HepG2 (cell line): ENCODE measurements around the gene SCN4B. TPM values are rescaled to one million over a fixed set of nuclear protein-coding genes. Genes with fewer than 3 reads are reported as not detected.
"Not testable (repeated sequence)": the region's sequence is repeated elsewhere in the genome, so short reads cannot be mapped to it uniquely, and the experiment has no call there.

Experiments
- ATAC-seq: fragments of 200-7000 bp; cut with Tn5 transposase; 3 replicates; pipeline ENCODE4 v1.9.1; 2020; ENCODE audit warnings: mild to moderate bottlenecking, moderate library complexity
- BruUV-seq: library from RNA; stranded (reverse); fragments of 400-500 nt; replicated peaks from 2 replicates; lab custom pipeline; 2021; lab: Mats Ljungman, UMichigan
- CTCF ChIA-PET: fragments of 300-600 bp; formaldehyde crosslinking; extraction: SDS; loops from one replicate; lab custom pipeline; 2021; ENCODE audit warnings: low total read pairs, inconsistent platforms, low intra/inter-chr PET ratio; lab: Yijun Ruan, JAX
- POLR2A ChIA-PET: fragments of 350-600 bp; sonication (Branson Sonifier 250); formaldehyde crosslinking; loops from one replicate; lab custom pipeline; 2020; ENCODE audit warnings: antibody characterized with exemption, inconsistent platforms; lab: Yijun Ruan, JAX
- DNase-seq: peaks from one replicate; pipeline ENCODE4 v3.0.0-alpha.2; 2015; ENCODE audit warnings: low spot score
- FAIRE-seq: peaks from 3 replicates; lab custom pipeline; 2011; peaks lifted over from hg19 to GRCh38; lab: Jason Lieb, UNC
- H2AFZ ChIP-seq: one replicate; pipeline ENCODE4 v1.6.1; 2011; ENCODE audit warnings: low read length, inconsistent platforms
- H3K27ac ChIP-seq: fragments of 300-600 bp; 3 replicates; pipeline ENCODE4 v1.8.0; 2011; ENCODE audit warnings: mixed run types, mild to moderate bottlenecking, mixed read lengths, low read length, inconsistent platforms; ENCODE audit not compliant: insufficient read depth; ENCODE audit errors: extremely low read length
- H3K27me3 ChIP-seq, 2 experiments: fragments of 200-600 bp in 1 of 2; 2 replicates in 1 of 2; 3 replicates in 1 of 2; pipeline versions ENCODE4 v1.6.0 to v1.8.0; 2011; ENCODE audit warnings: low read length in 2 of 2, mild to moderate bottlenecking in 2 of 2, moderate library complexity in 2 of 2, inconsistent platforms in 1 of 2; ENCODE audit not compliant: insufficient read depth in 2 of 2, control insufficient read depth in 1 of 2
- H3K36me3 ChIP-seq, 2 experiments: fragments of 200-600 bp in 1 of 2; replicated peaks in 1 of 2; 2 replicates in 1 of 2; 3 replicates in 1 of 2; pipeline versions ENCODE4 v1.5.1 to v1.8.0; 2011; ENCODE audit warnings: low read length in 2 of 2, inconsistent platforms in 1 of 2; ENCODE audit not compliant: insufficient read depth in 2 of 2, control insufficient read depth in 1 of 2
- H3K4me1 ChIP-seq: 2 replicates; pipeline ENCODE4 v1.5.1; 2012; ENCODE audit warnings: low read length, inconsistent platforms; ENCODE audit not compliant: insufficient read depth
- H3K4me2 ChIP-seq: 2 replicates; pipeline ENCODE4 v1.6.0; 2011; ENCODE audit warnings: low read depth, low read length, inconsistent platforms
- H3K4me3 ChIP-seq, 3 experiments: fragments of 200-600 bp in 1 of 3; sonication (generic), shearing (Covaris generic) in 1 of 3; replicated peaks in 1 of 3; 2 replicates each; pipeline ENCODE4 v1.5.1; 2011 to 2016; ENCODE audit warnings: low read length in 3 of 3, inconsistent platforms in 2 of 3, low read depth in 2 of 3, mild to moderate bottlenecking in 2 of 3, control low read depth in 1 of 3, mixed read lengths in 1 of 3; ENCODE audit not compliant: insufficient read depth in 1 of 3
- H3K79me2 ChIP-seq: one replicate; pipeline ENCODE4 v1.6.1; 2011; ENCODE audit warnings: low read length, inconsistent platforms; ENCODE audit not compliant: insufficient read depth
- H3K9ac ChIP-seq: 2 replicates; pipeline ENCODE4 v1.6.0; 2011; ENCODE audit warnings: mild to moderate bottlenecking, low read depth, low read length, inconsistent platforms; ENCODE audit not compliant: insufficient read depth
- H3K9me3 ChIP-seq: 2 replicates; pipeline ENCODE4 v1.5.1; 2012; ENCODE audit warnings: mild to moderate bottlenecking, low read length
- H4K20me1 ChIP-seq: 2 replicates; pipeline ENCODE4 v1.6.0; 2011; ENCODE audit warnings: inconsistent platforms, mild to moderate bottlenecking, low read length, moderate library complexity; ENCODE audit not compliant: insufficient read depth
- ADNP ChIP-seq: sonication (generic); formaldehyde crosslinking; IDR thresholded peaks from 2 replicates; pipeline ENCODE4 v1.4.0; 2020; ENCODE audit warnings: missing genetic modification reagents
- HNF4A ChIP-seq: sonication (generic); formaldehyde crosslinking; IDR thresholded peaks from 2 replicates; pipeline ENCODE4 v1.4.0; 2020; ENCODE audit warnings: missing genetic modification reagents
- MIER3 ChIP-seq: IDR thresholded peaks from 2 replicates; pipeline ENCODE4 v1.6.1; 2016; ENCODE audit warnings: missing compliant biosample characterization, borderline replicate concordance
- PPARG ChIP-seq: conservative IDR thresholded peaks from 2 replicates; pipeline ENCODE4 v1.6.1; 2016; ENCODE audit warnings: missing biosample characterization, missing genetic modification reagents
- RXRB ChIP-seq: IDR thresholded peaks from 2 replicates; pipeline ENCODE4 v1.6.1; 2016; ENCODE audit warnings: borderline replicate concordance, missing genetic modification reagents, missing compliant biosample characterization
- ZNF333 ChIP-seq: sonication (generic); formaldehyde crosslinking; IDR thresholded peaks from 2 replicates; pipeline ENCODE4 v1.4.0; 2020; ENCODE audit warnings: mild to moderate bottlenecking, missing genetic modification reagents, borderline replicate concordance
- ZNF766 ChIP-seq: sonication (generic); formaldehyde crosslinking; IDR thresholded peaks from 2 replicates; pipeline ENCODE4 v1.5.0; 2020; ENCODE audit warnings: missing genetic modification reagents, borderline replicate concordance
- ZNF841 ChIP-seq: sonication (generic); formaldehyde crosslinking; IDR thresholded peaks from 2 replicates; pipeline ENCODE4 v1.8.1; 2023; ENCODE audit warnings: missing genetic modification reagents, borderline replicate concordance
- WGBS: methylation state at CpG from one replicate; pipeline ENCODE4 v1.1.6; 2017; ENCODE audit warnings: low lambda C conversion rate; 5-methylcytosine and 5-hydroxymethylcytosine counted together
- in situ Hi-C: cut with HindIII; loops from 2 replicates; pipeline ENCODE4 v1.10.0; 2017; ENCODE audit warnings: low pct_unique_long_range_greater_than_20kb; ENCODE audit not compliant: extremely low pct_ligation_motif_present
- intact Hi-C: fragments of 100-400 bp; cut with micrococcal nuclease; formaldehyde crosslinking; loops from one replicate; pipeline ENCODE4 v1.10.0; 2022; ENCODE audit not compliant: unreplicated experiment
- polyA plus RNA-seq, 8 experiments: library from polyadenylated mRNA; depleted of rRNA in 3 of 8; stranded (reverse) in 7 of 8; unstranded in 1 of 8; fragments of >200 nt; fragmentation: Illumina TruSeq in 4 of 8; extraction: Trizol in 4 of 8; gene quantifications; 2 replicates each; pipeline versions ENCODE4 v1.2.1 to v1.2.3, GENCODE V29; 2011 to 2016; ENCODE audit warnings: low read depth in 4 of 8, missing spikeins in 1 of 8, mixed read lengths in 1 of 8; ENCODE audit not compliant: insufficient read depth in 1 of 8
- total RNA-seq, 5 experiments: library from RNA; depleted of rRNA; stranded (reverse); fragments of >200 nt; fragmentation: Illumina TruSeq; extraction: Trizol; gene quantifications; 2 replicates each; pipeline ENCODE4 v1.2.3, GENCODE V29; 2016; ENCODE audit warnings: low read depth in 1 of 5

SCN4B gene
- total and polyA plus RNA-seq, 2 of the 13 experiments (the other 11 are each of a cell fraction or from before 2014, with no cell fraction given), result 0.04 to 0.29 TPM

- TF ChIP-seq ADNP (CRISPR knock-in tag), result no peak
- TF ChIP-seq ZNF766 (CRISPR knock-in tag), result no peak
- no peak for TF ChIP-seq ZNF333 (CRISPR knock-in tag)
- TF ChIP-seq MIER3, result no peak
- TF ChIP-seq, all 625 proteins: peak for 9
These were observed 41.4 kb upstream of the SCN4B start (continued) for GRCh38 chr11:118193910-118194566.

GRCh38 chr11:118192817-118193216 lies 40.2 kb upstream of the SCN4B start:
- H3K4me3 ChIP-seq, FAIRE-seq, BruUV-seq, H3K9ac ChIP-seq, ATAC-seq, POLR2A ChIA-PET, intact Hi-C loops, H3K27me3 ChIP-seq, H3K36me3 ChIP-seq, H3K4me2 ChIP-seq, H4K20me1 ChIP-seq, DNase-seq, H3K79me2 ChIP-seq, CTCF ChIA-PET, H2AFZ ChIP-seq, H3K9me3 ChIP-seq, H3K27ac ChIP-seq: not testable (repeated sequence)
- in situ Hi-C loops, result loop anchor here (10.0 kb wide), 1 partner anchor 162 kb away; the partner anchor contains the start of gene UBE4A
- WGBS, result 95% methylated on average over 5 of the region's 5 CpGs
- peaks cover 58% of the 10 kb centered on the region for H3K4me1 ChIP-seq

GRCh38 chr11:118190942-118191506 lies 38.4 kb upstream of the SCN4B start:
- not testable (repeated sequence) for H3K9me3 ChIP-seq, H3K4me2 ChIP-seq, H3K4me3 ChIP-seq, H3K27ac ChIP-seq, H3K27me3 ChIP-seq, H3K36me3 ChIP-seq
- in situ Hi-C loops, result loop anchor here (10.0 kb wide), 1 partner anchor 164 kb away; the partner anchor contains the start of gene UBE4A
- TF ChIP-seq PPARG (CRISPR knock-in tag) (peak; percentile 54; the same call in 1 of the 2 replicates), HNF4A (peak; percentile 42), ZNF841 (CRISPR knock-in tag) (peak; percentile 99), RXRB (CRISPR knock-in tag) (0 out of 2 replicates have a peak, but pooled peaks have one; percentile 36)
- TF ChIP-seq, all 625 proteins: peak for 4; not testable (repeated sequence) for 621
- 42% methylated on average over 2 of the region's 2 CpGs for WGBS
- H3K79me2 ChIP-seq, POLR2A ChIA-PET, intact Hi-C loops, H2AFZ ChIP-seq, H3K9ac ChIP-seq, DNase-seq, H4K20me1 ChIP-seq, FAIRE-seq, BruUV-seq, CTCF ChIA-PET, ATAC-seq: not testable (repeated sequence)
- H3K4me1 ChIP-seq, result peaks cover 58% of the 10 kb centered on the region
